Fibroblast of skin of scalp (primary cell): ENCODE results near the gene SPATA2. TPM values are rescaled to one million over a fixed set of nuclear protein-coding genes. Genes with fewer than 3 reads are reported as not detected.
"Not testable (repeated sequence)": the region's sequence is repeated elsewhere in the genome, so short reads cannot be mapped to it uniquely, and the experiment has no call there.

Experiments
- DNase-seq: peaks from one replicate; pipeline ENCODE4 v3.0.0-alpha.2; 2013
- polyA plus RNA-seq, 2 experiments: library from polyadenylated mRNA; unstranded; fragments of 120-200 nt; gene quantifications; one replicate each; pipeline ENCODE4 v1.2.1, GENCODE V29; 2013; ENCODE audit not compliant: insufficient read length in 2 of 2

SPATA2 gene
- polyA plus RNA-seq (2013, experiment 1 of 2; ENCODE audit: insufficient read length): 6.9 TPM
- 6.6 TPM for polyA plus RNA-seq (2013, experiment 2 of 2; ENCODE audit: insufficient read length)

GRCh38 chr20:49915380-49916145, at the start of gene SPATA2:
SPATA2 (minus strand) TSS chr20:49915529; CDS start chr20:49908490, 7,039 bp downstream.
- peak; percentile 96 for DNase-seq

- no peak for DNase-seq
Measured at GRCh38 chr20:49961413-49961812, 46.1 kb upstream of the SPATA2 start.

GRCh38 chr20:49957089-49957938, 42.0 kb upstream of the SPATA2 start:
- not testable (repeated sequence) for DNase-seq

GRCh38 chr20:49956689-49957088, 41.4 kb upstream of the SPATA2 start:
- no peak for DNase-seq

GRCh38 chr20:49955830-49956396, 40.6 kb upstream of the SPATA2 start:
- not testable (repeated sequence) for DNase-seq

GRCh38 chr20:49955167-49955566, 39.8 kb upstream of the SPATA2 start:
- no peak for DNase-seq

- DNase-seq: peak; percentile 81
Measured at GRCh38 chr20:49951151-49951550, 35.8 kb upstream of the SPATA2 start.

GRCh38 chr20:49948809-49949507, 33.6 kb upstream of the SPATA2 start:
- peak; percentile 98 for DNase-seq

GRCh38 chr20:49948178-49948577, 32.8 kb upstream of the SPATA2 start:
- no peak for DNase-seq

- no peak for DNase-seq
Measured at GRCh38 chr20:49945701-49946477, 30.6 kb upstream of the SPATA2 start.

- DNase-seq: no peak
Measured at GRCh38 chr20:49945306-49945700, 30.0 kb upstream of the SPATA2 start.

- no peak for DNase-seq
Measured at GRCh38 chr20:49942942-49943341, 27.6 kb upstream of the SPATA2 start.

GRCh38 chr20:49942303-49942702, 27.0 kb upstream of the SPATA2 start:
- DNase-seq: no peak

- DNase-seq: no peak
Measured at GRCh38 chr20:49941456-49941855, 26.1 kb upstream of the SPATA2 start.

- peak; percentile 76 for DNase-seq
Measured at GRCh38 chr20:49938173-49939163, 23.1 kb upstream of the SPATA2 start.

- no peak for DNase-seq
Measured at GRCh38 chr20:49937027-49937929, 21.9 kb upstream of the SPATA2 start.

- DNase-seq: peak; percentile 92
Measured at GRCh38 chr20:49936153-49937026, 21.1 kb upstream of the SPATA2 start, which contains the start of gene RNF114. RNF114 (plus strand) TSS chr20:49936397; CDS start chr20:49936413, 16 bp downstream.

- no peak for DNase-seq
Measured at GRCh38 chr20:49935746-49936152, 20.4 kb upstream of the SPATA2 start.
